Sigmoid colon (tissue), 7 donors: ENCODE measurements around the gene ADGRG6. TPM values are rescaled to one million over a fixed set of nuclear protein-coding genes. Genes with fewer than 3 reads are reported as not detected.

ENCODE experiments used
- DNase-seq: peaks from one replicate; pipeline ENCODE4 v3.0.0-alpha.2; 2019
- H3K27ac ChIP-seq, 4 donors: fragments of 200-600 bp; sonication (generic); one replicate each; pipeline ENCODE4 v1.5.1; 2016 to 2019; ENCODE audit warnings: mild to moderate bottlenecking in 1 of 4
- H3K27me3 ChIP-seq, 3 donors: fragments of 200-600 bp; sonication (generic); one replicate each; pipeline ENCODE4 v1.5.1; 2019; ENCODE audit warnings: mild to moderate bottlenecking in 1 of 3
- H3K36me3 ChIP-seq, 4 donors: fragments of 200-600 bp; sonication (generic); one replicate each; pipeline ENCODE4 v1.5.1; 2016 to 2019
- H3K4me1 ChIP-seq, 4 donors: fragments of 200-600 bp; sonication (generic); one replicate each; pipeline ENCODE4 v1.5.1; 2017 to 2019
- H3K4me3 ChIP-seq, 4 donors: fragments of 200-600 bp; sonication (generic); one replicate each; pipeline ENCODE4 v1.5.1; 2017 to 2019; ENCODE audit warnings: mild to moderate bottlenecking in 2 of 4, moderate library complexity in 1 of 4
- H3K9me3 ChIP-seq, 4 donors: fragments of 200-600 bp in 3 of 4; sonication (generic) in 3 of 4; one replicate each; pipeline versions ENCODE4 v1.5.1 to v1.6.1; 2013 to 2019
- EP300 ChIP-seq, 4 donors: sonication (generic); formaldehyde crosslinking; IDR thresholded peaks; one replicate each; pipeline ENCODE4 v1.6.1; 2017; ENCODE audit warnings: antibody characterized with exemption in 4 of 4
- POLR2A ChIP-seq, 2 donors: fragments of 450-650 bp; IDR thresholded peaks; one replicate each; pipeline ENCODE4 v1.6.1; 2016; ENCODE audit warnings: antibody characterized with exemption in 2 of 2, mild to moderate bottlenecking in 2 of 2, moderate library complexity in 2 of 2
- POLR2AphosphoS5 ChIP-seq, 4 donors: sonication (generic); formaldehyde crosslinking; IDR thresholded peaks; one replicate each; pipeline ENCODE4 v1.6.1; 2017; ENCODE audit warnings: antibody characterized with exemption in 4 of 4
- WGBS, 2 donors: extraction: QIAGEN DNeasy Blood & Tissue Kit; methylation state at CpG; one replicate each; pipeline ENCODE4 v1.1.7; 2013; 5-methylcytosine and 5-hydroxymethylcytosine counted together
- intact Hi-C: fragments of 100-400 bp; cut with DNase I; formaldehyde crosslinking; loops from one replicate; pipeline ENCODE4 v1.15.1; 2023
- polyA plus RNA-seq, 3 donors: library from polyadenylated mRNA; stranded (reverse); fragments of 200-250 nt; gene quantifications; one replicate each; pipeline ENCODE4 v1.2.3, GENCODE V29; 2013
- total RNA-seq, 4 donors: library from RNA; depleted of rRNA; stranded (reverse); fragments of >200 nt; gene quantifications; one replicate each; pipeline ENCODE4 v1.1.0, GENCODE V29; 2016
- TF ChIP-seq, protein P1 (sequence below), 4 experiments: fragments of 450-650 bp in 3 of 4; fragments of 200-600 bp in 1 of 4; IDR thresholded peaks; one replicate each; pipeline ENCODE4 v1.5.1; 2016 to 2019; ENCODE audit warnings: antibody characterized with exemption in 4 of 4, mild to moderate bottlenecking in 3 of 4, moderate library complexity in 2 of 4
- donor health status: healthy with polysubstance abuse.
- donor health status: Bipolar disorder and iron deficiency.
- donor health status: healthy.

The ADGRG6 gene
- total and polyA plus RNA-seq, 7 donors: 0.60 to 17.6 (median 12.6) TPM

DNA sequence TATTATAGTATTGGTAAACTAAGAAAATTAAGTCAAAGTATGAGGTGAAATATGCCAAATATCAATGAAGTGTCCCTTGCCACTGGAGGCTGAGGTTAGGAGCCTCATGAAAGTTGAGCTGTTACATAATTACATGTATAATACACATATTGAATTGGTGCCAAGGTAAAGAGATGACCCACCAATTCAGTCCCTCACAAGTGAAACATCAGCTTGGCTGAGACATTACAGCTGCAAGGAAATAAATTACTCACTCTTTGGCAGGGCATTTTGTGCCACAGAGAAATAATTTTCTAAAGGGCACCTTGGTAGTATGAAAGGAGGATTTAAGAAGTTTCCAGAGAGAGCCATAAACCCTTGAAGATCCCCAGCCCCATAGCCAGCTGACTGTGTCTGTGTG, 127.4 kb downstream of the ADGRG6 start:
- no peaks in the 10 kb centered on the region for H3K27me3 ChIP-seq
- TF ChIP-seq POLR2A (IDR thresholded peaks at IDR 0.05) (no peak), EP300 (IDR thresholded peaks at IDR 0.05) (no peak), POLR2AphosphoS5 (IDR thresholded peaks at IDR 0.05) (no peak)
- TF ChIP-seq, protein P1, sequence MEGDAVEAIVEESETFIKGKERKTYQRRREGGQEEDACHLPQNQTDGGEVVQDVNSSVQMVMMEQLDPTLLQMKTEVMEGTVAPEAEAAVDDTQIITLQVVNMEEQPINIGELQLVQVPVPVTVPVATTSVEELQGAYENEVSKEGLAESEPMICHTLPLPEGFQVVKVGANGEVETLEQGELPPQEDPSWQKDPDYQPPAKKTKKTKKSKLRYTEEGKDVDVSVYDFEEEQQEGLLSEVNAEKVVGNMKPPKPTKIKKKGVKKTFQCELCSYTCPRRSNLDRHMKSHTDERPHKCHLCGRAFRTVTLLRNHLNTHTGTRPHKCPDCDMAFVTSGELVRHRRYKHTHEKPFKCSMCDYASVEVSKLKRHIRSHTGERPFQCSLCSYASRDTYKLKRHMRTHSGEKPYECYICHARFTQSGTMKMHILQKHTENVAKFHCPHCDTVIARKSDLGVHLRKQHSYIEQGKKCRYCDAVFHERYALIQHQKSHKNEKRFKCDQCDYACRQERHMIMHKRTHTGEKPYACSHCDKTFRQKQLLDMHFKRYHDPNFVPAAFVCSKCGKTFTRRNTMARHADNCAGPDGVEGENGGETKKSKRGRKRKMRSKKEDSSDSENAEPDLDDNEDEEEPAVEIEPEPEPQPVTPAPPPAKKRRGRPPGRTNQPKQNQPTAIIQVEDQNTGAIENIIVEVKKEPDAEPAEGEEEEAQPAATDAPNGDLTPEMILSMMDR (IDR thresholded peaks at IDR 0.05): no peak
- peaks cover 0 to 2% (median 0%) of the 10 kb centered on the region in 4 donors for H3K9me3 ChIP-seq
- H3K36me3 ChIP-seq: no peaks in the 10 kb centered on the region
- no peaks in the 10 kb centered on the region for H3K4me1 ChIP-seq
- no peak for DNase-seq
- no peak overlapping the region for H3K4me3 ChIP-seq
- H3K27ac ChIP-seq: no peak overlapping the region
- intact Hi-C loops: no loop called here

DNA sequence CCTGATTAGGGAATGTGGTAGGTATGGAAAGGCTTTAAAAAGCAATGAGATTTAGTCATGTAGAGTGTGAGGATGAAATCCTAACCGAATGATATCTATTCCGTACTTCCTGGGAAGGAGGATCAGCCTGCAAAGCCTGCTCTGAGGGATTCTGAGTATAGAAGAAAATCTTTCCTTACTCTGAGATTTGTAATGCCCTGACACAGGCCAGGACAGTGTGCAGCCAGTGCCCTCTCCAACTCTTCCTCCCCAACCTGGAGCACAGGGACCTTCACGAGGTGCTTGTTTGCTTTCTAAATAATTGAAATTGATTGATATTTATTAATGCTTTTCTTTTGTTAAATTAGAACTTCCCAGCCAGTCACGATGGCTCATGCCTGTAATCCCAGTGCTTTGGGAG, 131.6 kb downstream of the ADGRG6 start:
- intact Hi-C loops: no loop called here
- 82 to 89% methylated on average over 4 of the region's 4 CpGs for WGBS, 2 donors

DNA sequence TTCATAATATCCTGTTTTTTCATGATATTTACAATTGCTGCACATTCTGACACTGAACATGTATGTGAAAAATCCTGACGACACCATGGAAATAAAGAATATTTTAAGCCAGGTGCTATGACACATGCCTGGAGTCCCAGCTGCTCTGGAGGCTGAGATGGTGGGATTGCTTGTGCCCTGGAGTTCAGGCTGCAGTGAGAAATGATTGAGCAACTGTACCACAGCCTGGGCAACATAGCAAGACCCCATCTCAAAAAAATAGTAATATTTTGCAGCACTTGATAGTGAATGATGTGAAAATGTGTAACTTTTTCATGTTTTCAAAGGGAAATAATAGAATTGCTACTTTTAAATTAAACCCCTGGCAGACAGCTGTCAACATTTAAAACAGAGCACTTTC, 137.1 kb downstream of the ADGRG6 start:
- H3K36me3 ChIP-seq: no peaks in the 10 kb centered on the region
- no peaks in the 10 kb centered on the region for H3K4me1 ChIP-seq
- H3K27ac ChIP-seq: no peak overlapping the region
- no peak for TF ChIP-seq POLR2AphosphoS5 (IDR thresholded peaks at IDR 0.05)
- TF ChIP-seq, protein P1 (IDR thresholded peaks at IDR 0.05): no peak
- no peak for TF ChIP-seq EP300 (IDR thresholded peaks at IDR 0.05)
- TF ChIP-seq POLR2A (IDR thresholded peaks at IDR 0.05): no peak
- H3K27me3 ChIP-seq: no peaks in the 10 kb centered on the region
- WGBS, 2 donors: 89% methylated on average over 1 of the region's 1 CpG
- no peak for DNase-seq
- intact Hi-C loops: no loop called here
- no peaks in the 10 kb centered on the region for H3K9me3 ChIP-seq
- no peak overlapping the region for H3K4me3 ChIP-seq

More for the DNA sequence above, 131.6 kb downstream of the ADGRG6 start:
- no peak for DNase-seq
- Histone ChIP-seq H3K36me3 (no peaks in the 10 kb centered on the region), H3K27me3 (no peaks in the 10 kb centered on the region), H3K4me3 (no peak overlapping the region), H3K27ac (no peak overlapping the region), H3K4me1 (no peaks in the 10 kb centered on the region), H3K9me3 (no peaks in the 10 kb centered on the region)
- TF ChIP-seq POLR2A (IDR thresholded peaks at IDR 0.05) (no peak), EP300 (IDR thresholded peaks at IDR 0.05) (no peak), POLR2AphosphoS5 (IDR thresholded peaks at IDR 0.05) (no peak)
- TF ChIP-seq, protein P1 (IDR thresholded peaks at IDR 0.05): no peak

DNA sequence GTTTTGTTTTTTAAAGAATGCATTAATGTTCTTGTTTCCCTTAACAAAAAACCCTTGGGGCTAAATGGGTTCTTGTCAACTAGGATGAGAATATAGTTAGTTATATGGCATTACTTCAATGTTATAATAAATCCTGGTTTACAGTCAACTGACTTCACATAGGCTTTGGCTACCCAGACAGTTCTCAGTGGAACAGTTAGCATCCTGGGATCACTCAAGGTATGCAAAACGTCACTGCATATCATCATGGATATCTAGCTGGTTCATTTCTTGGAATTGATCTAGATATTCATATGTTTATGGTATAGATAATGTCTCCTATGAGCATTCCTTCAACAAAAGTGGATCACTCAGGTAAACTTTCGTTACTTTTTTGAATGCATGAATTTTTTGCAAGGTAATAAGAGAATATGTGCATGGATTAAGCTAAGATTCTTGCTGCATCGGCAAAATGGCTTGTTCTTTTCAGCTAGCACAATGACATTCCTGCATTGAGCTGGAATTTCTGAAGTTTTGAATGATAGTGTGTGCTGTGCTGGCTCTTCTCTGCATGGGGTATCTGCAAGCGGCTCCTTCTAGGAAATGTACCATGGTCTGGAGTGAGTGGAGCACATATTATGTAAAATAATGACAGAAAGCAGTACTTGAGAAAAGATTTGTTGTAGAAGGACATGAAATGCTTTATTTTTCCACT, 138.9 kb downstream of the ADGRG6 start:
- H3K36me3 ChIP-seq: no peaks in the 10 kb centered on the region
- no peak for DNase-seq
- no peaks in the 10 kb centered on the region for H3K4me1 ChIP-seq
- no peaks in the 10 kb centered on the region for H3K9me3 ChIP-seq
- 69 to 80% methylated on average over 4 of the region's 4 CpGs for WGBS, 2 donors
- H3K27ac ChIP-seq: no peak overlapping the region
- no peak overlapping the region for H3K4me3 ChIP-seq
- TF ChIP-seq EP300 (IDR thresholded peaks at IDR 0.05): no peak
- no peak for TF ChIP-seq POLR2AphosphoS5 (IDR thresholded peaks at IDR 0.05)
- no peak for TF ChIP-seq POLR2A (IDR thresholded peaks at IDR 0.05)
- TF ChIP-seq, protein P1 (IDR thresholded peaks at IDR 0.05): no peak
- no peaks in the 10 kb centered on the region for H3K27me3 ChIP-seq
- intact Hi-C loops: no loop called here

DNA sequence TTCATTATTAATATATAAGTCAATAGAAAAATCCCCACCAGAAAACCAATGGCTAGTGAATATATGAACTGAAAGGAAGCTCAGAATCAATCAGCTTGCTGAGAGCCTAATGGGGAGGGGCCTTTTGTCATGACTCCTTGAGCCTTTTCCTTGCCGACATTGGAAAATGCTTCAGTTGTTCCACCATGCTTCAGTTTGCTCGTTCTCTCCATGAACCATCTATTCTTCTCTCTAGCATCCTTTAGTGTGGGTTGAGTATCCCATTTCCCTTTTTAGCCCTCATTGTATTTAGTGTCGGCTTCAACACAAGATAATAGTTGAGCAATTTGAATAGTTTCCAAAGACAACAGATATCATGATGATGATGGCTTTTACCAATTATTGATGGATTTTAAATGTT, 139.9 kb downstream of the ADGRG6 start:
- Histone ChIP-seq H3K4me3 (no peak overlapping the region), H3K4me1 (no peaks in the 10 kb centered on the region), H3K36me3 (no peaks in the 10 kb centered on the region), H3K27ac (no peak overlapping the region), H3K9me3 (no peaks in the 10 kb centered on the region), H3K27me3 (no peaks in the 10 kb centered on the region)
- intact Hi-C loops: no loop called here
- 90 to 94% methylated on average over 3 of the region's 3 CpGs for WGBS, 2 donors
- TF ChIP-seq, protein P1 (IDR thresholded peaks at IDR 0.05): no peak
- TF ChIP-seq EP300 (IDR thresholded peaks at IDR 0.05) (no peak), POLR2A (IDR thresholded peaks at IDR 0.05) (no peak), POLR2AphosphoS5 (IDR thresholded peaks at IDR 0.05) (no peak)
- DNase-seq: no peak
